Measurements from ENCODE around the gene C6orf136.

DNA sequence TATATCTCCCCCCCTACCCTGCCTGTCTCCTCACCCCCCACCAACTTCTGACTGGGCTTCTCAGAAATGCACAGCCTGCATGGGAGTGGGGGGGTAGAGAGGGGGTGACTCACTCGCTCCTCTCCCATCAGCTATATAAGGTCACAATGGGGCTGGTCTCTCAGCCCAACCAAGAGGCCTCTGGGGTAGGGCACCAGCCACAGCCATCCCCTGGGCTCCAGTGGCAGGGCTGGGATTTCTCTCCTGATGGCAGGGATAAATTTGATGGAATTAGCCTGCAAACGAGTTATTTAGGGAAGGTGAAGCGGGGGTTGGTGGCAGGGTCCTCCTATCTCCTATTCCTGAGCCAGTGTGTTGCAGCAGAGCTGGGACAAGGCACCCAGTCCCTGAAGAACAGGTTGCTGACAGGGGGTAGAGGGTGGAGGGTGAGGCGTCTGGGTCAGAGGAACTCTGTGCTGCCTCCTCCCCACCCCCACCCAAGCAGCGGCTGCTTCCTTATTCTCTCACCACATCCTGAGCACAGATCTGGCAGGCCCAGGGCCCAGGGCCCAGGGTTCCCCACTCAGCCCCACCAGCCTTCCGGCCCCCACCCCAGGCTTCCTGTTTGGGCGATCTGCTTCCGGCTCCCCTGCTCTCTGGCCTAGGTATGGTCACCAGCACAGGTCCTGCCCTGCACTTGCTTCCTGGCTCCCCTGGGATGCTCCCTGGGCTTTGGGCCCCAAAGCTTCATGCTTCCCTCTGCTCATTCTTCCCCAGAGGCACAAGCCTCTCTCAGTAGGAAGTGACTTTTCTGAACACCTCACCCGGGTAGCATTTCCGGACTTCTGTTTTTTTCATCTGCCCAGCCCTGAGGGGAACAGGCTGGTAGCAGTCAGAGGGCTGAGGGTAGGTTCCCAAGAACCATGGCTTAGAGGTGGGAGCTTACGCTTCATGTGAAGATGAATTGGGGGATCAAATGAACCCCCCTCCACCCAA, 35.5 kb downstream of the C6orf136 start:
- TF ChIP-seq CTCF (IDR thresholded peaks at IDR 0.05) (no peak), POLR2A (IDR thresholded peaks at IDR 0.05) (peak in 1 of 2 donors; percentile 86)

All from adrenal gland (tissue), 5 donors.